Esophagus squamous epithelium (tissue), 5 donors: ENCODE results near the gene FOXO6. TPM values are rescaled to one million over a fixed set of nuclear protein-coding genes. Genes with fewer than 3 reads are reported as not detected.

Source experiments
- DNase-seq: peaks from one replicate; lab custom pipeline; 2025; lab: John Stamatoyannopoulos, UW
- H3K27ac ChIP-seq, 4 donors: fragments of 200-600 bp; sonication (generic); one replicate each; pipeline ENCODE4 v1.5.1; 2016 to 2019; ENCODE audit warnings: mild to moderate bottlenecking in 1 of 4
- H3K27me3 ChIP-seq, 4 donors: fragments of 200-600 bp; sonication (generic); 1 replicate in 3 of 4; 2 replicates in 1 of 4; pipeline versions ENCODE4 v1.5.1 to v1.6.0; 2017 to 2021; ENCODE audit warnings: antibody characterized with exemption in 1 of 4
- H3K36me3 ChIP-seq, 3 donors: fragments of 200-600 bp; sonication (generic); one replicate each; pipeline ENCODE4 v1.5.1; 2016 to 2019
- H3K4me1 ChIP-seq, 3 donors: fragments of 200-600 bp; sonication (generic); one replicate each; pipeline ENCODE4 v1.5.1; 2017 to 2019
- H3K4me3 ChIP-seq, 4 donors: fragments of 200-600 bp; sonication (generic); 1 replicate in 3 of 4; 2 replicates in 1 of 4; pipeline ENCODE4 v1.5.1; 2016 to 2019; ENCODE audit warnings: mild to moderate bottlenecking in 2 of 4, moderate library complexity in 1 of 4
- H3K9me3 ChIP-seq, 3 donors: fragments of 200-600 bp; sonication (generic); one replicate each; pipeline ENCODE4 v1.5.1; 2016 to 2019
- POLR2A ChIP-seq, 4 donors: fragments of 450-650 bp; IDR thresholded peaks; one replicate each; pipeline ENCODE4 v1.6.1; 2017; ENCODE audit warnings: antibody characterized with exemption in 4 of 4, mild to moderate bottlenecking in 4 of 4, moderate library complexity in 3 of 4
- WGBS, 2 donors: methylation state at CpG; one replicate each; pipeline ENCODE4 v1.1.5; 2018; 5-methylcytosine and 5-hydroxymethylcytosine counted together
- intact Hi-C: fragments of 100-400 bp; cut with DNase I; formaldehyde crosslinking; loops from one replicate; pipeline ENCODE4 v1.15.0; 2022
- total RNA-seq, 4 donors: library from RNA; depleted of rRNA; stranded (reverse); fragments of >200 nt; gene quantifications; one replicate each; pipeline ENCODE4 v1.1.0, GENCODE V29; 2016
- TF ChIP-seq, protein P1 (sequence below), 6 experiments: fragments of 450-650 bp in 4 of 6; fragments of 200-600 bp in 2 of 6; sonication (generic) in 2 of 6; IDR thresholded peaks; one replicate each; pipeline ENCODE4 v1.5.1; 2016 to 2019; ENCODE audit warnings: antibody characterized with exemption in 6 of 6, mild to moderate bottlenecking in 4 of 6, moderate library complexity in 4 of 6
- donor health status: DM: yes; HTN: yes; CAD: no.

The FOXO6 gene
- total RNA-seq, 4 donors from 2014 or later: 0.18 to 0.53 (median 0.38) TPM; not detected in 1

DNA sequence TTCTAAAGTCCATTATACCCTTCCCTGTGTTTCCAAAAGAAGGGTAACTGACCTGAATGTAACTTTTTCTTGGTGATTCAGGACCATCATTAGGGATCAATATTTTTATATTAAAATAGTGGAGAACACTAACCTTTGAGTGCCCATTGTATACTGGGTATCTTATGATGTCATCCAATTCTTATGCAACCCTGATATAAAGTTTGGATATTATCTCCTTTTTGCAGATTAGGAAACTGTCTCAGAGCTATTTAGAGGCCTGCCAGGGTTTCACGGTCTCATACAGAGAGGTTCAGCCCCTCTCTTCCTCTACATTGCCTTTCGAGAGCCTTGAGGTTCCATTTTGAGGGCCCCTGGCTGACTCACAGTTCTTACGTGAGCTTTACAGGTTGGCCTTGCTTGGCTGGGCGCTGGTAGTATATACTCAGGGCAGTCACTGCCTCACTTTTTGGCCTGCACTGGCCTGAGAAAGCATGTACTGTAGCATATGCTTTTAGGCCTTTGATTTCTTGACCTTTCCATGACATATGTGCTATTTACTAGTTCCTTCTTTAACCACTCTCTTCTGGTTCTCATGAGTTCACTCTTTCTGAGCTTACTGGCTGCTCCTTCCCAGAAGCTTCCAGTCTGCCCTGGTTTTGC is 15.7 kb upstream of the FOXO6 start:
- WGBS, 2 donors: 70 to 85% methylated on average over 3 to 4 of the region's 4 CpGs
- Histone ChIP-seq H3K4me3 (no peak overlapping the region), H3K9me3 (no peaks in the 10 kb centered on the region), H3K4me1 (peaks cover 5 to 20% (median 8%) of the 10 kb centered on the region in 3 donors), H3K27ac (no peak overlapping the region), H3K36me3 (no peaks in the 10 kb centered on the region), H3K27me3 (no peaks in the 10 kb centered on the region)
- TF ChIP-seq POLR2A (IDR thresholded peaks at IDR 0.05): no peak
- TF ChIP-seq, protein P1, sequence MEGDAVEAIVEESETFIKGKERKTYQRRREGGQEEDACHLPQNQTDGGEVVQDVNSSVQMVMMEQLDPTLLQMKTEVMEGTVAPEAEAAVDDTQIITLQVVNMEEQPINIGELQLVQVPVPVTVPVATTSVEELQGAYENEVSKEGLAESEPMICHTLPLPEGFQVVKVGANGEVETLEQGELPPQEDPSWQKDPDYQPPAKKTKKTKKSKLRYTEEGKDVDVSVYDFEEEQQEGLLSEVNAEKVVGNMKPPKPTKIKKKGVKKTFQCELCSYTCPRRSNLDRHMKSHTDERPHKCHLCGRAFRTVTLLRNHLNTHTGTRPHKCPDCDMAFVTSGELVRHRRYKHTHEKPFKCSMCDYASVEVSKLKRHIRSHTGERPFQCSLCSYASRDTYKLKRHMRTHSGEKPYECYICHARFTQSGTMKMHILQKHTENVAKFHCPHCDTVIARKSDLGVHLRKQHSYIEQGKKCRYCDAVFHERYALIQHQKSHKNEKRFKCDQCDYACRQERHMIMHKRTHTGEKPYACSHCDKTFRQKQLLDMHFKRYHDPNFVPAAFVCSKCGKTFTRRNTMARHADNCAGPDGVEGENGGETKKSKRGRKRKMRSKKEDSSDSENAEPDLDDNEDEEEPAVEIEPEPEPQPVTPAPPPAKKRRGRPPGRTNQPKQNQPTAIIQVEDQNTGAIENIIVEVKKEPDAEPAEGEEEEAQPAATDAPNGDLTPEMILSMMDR (IDR thresholded peaks at IDR 0.05): no peak
- DNase-seq: no peak
- intact Hi-C loops: no loop called here

- no peak overlapping the region for H3K27ac ChIP-seq
- H3K9me3 ChIP-seq: no peaks in the 10 kb centered on the region
- intact Hi-C loops: no loop called here
- H3K27me3 ChIP-seq: no peaks in the 10 kb centered on the region
- 94 to 100% methylated on average over 2 of the region's 2 CpGs for WGBS, 2 donors
- H3K36me3 ChIP-seq: no peaks in the 10 kb centered on the region
- H3K4me3 ChIP-seq: no peak overlapping the region
- TF ChIP-seq, protein P1 (IDR thresholded peaks at IDR 0.05): no peak
- TF ChIP-seq POLR2A (IDR thresholded peaks at IDR 0.05): no peak
- H3K4me1 ChIP-seq: peaks cover 2 to 9% (median 3%) of the 10 kb centered on the region in 3 donors
- DNase-seq: no peak
Measured at GRCh38 chr1:41347276-41347675, 14.0 kb upstream of the FOXO6 start.

- H3K4me1 ChIP-seq: peaks cover 0 to 5% (median 0%) of the 10 kb centered on the region in 3 donors
- no peak overlapping the region for H3K27ac ChIP-seq
- H3K36me3 ChIP-seq: no peaks in the 10 kb centered on the region
- H3K9me3 ChIP-seq: no peaks in the 10 kb centered on the region
- no peak overlapping the region for H3K4me3 ChIP-seq
- no peak for DNase-seq
- 76 to 83% methylated on average over 4 of the region's 4 CpGs for WGBS, 2 donors
- TF ChIP-seq POLR2A (IDR thresholded peaks at IDR 0.05): no peak
- TF ChIP-seq, protein P1 (IDR thresholded peaks at IDR 0.05): no peak
- intact Hi-C loops: no loop called here
- H3K27me3 ChIP-seq: no peaks in the 10 kb centered on the region
Measured at GRCh38 chr1:41348394-41348793, 12.8 kb upstream of the FOXO6 start.

DNA sequence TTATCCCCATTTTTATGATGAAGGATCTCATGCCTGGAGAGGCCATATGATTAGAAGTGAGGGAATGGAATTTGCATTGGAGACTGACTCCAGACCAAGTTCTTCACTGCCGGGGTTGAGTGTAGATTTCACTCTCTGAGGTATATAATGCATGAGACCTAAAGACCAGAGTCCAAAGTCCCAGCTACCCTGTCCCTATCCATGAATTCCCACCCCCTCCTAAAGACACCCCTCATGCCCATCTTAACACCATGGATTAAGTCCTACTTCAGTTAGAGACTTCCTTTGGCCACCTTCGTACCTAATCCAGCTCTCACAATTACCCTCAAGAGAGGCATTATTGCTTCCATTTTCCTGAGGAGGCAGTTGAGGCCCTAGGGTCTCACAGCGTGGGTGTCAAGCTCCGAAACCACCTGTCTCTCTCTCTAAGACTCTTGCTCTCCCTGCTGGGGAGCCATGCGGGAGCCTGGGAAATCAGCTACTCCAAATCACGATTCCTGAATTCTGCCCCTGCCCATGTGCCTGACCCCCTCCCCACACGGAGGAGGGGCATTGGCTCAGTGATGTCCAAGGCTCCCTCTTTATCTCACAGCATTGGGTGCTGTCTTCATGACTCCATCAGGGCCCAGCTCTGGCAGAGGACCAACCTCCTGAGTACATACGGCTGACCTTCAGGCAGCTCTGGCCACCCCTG is 11.7 kb upstream of the FOXO6 start:
- H3K27me3 ChIP-seq: no peaks in the 10 kb centered on the region
- 92 to 99% methylated on average over 6 to 7 of the region's 8 CpGs for WGBS, 2 donors
- no peaks in the 10 kb centered on the region for H3K36me3 ChIP-seq
- H3K9me3 ChIP-seq: no peaks in the 10 kb centered on the region
- TF ChIP-seq, protein P1 (IDR thresholded peaks at IDR 0.05): no peak
- no peak for TF ChIP-seq POLR2A (IDR thresholded peaks at IDR 0.05)
- H3K4me3 ChIP-seq: no peak overlapping the region
- intact Hi-C loops: no loop called here
- H3K4me1 ChIP-seq: peaks cover 0 to 5% (median 0%) of the 10 kb centered on the region in 3 donors
- no peak for DNase-seq
- H3K27ac ChIP-seq: no peak overlapping the region

- 70 to 76% methylated on average over 2 of the region's 2 CpGs for WGBS, 2 donors
- no peaks in the 10 kb centered on the region for H3K27me3 ChIP-seq
- no peaks in the 10 kb centered on the region for H3K36me3 ChIP-seq
- H3K4me3 ChIP-seq: no peak overlapping the region
- no peak overlapping the region for H3K27ac ChIP-seq
- peaks cover 0 to 5% (median 0%) of the 10 kb centered on the region in 3 donors for H3K4me1 ChIP-seq
- TF ChIP-seq, protein P1 (IDR thresholded peaks at IDR 0.05): no peak
- TF ChIP-seq POLR2A (IDR thresholded peaks at IDR 0.05): no peak
- no peaks in the 10 kb centered on the region for H3K9me3 ChIP-seq
- no peak for DNase-seq
- intact Hi-C loops: no loop called here
Measured at GRCh38 chr1:41350055-41350378, 11.2 kb upstream of the FOXO6 start.
